ENCODE measurements around the gene TAC3.
"Not testable (repeated sequence)": the region's sequence is repeated elsewhere in the genome, so short reads cannot be mapped to it uniquely, and the experiment has no call there.

Gene TAC3

GRCh38 chr12:56989861-56990610 lies 26.3 kb downstream of the TAC3 start:
- in situ Hi-C loops (cut with MboI; ENCODE audit: low sequenced_read_pairs), result loop anchor here (10.0 kb wide), 1 partner anchor 155 kb away; no protein-coding TSS in a partner anchor

DNA sequence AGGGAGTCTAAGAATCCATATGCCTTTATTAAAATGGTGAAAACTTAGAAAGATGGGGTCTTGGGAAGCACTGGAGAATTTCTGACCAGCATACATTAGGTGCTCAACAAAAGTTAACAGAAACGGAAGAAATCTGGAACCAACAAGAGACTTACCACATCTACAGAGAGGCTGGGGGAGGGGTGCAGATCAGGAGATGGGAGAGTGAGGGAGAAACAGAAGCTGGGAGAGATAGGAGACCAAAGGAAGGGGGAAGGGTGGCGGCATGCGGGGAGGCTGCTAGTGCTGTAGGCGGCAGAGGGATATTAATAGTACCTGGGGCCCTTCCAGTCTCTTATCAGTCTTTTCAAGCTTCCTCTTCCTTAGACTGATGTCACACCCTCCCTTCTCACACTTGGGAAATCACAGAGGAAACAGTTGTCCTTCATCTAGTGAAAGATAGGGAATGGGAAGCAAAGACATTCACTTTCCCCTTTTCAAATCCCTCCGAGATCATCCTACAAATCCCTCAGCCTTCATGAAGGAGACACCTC lies 28.1 kb downstream of the TAC3 start:
- in situ Hi-C loops (cut with MboI; ENCODE audit: low sequenced_read_pairs), result loop anchor here (10.0 kb wide), 1 partner anchor 153 kb away; no protein-coding TSS in a partner anchor

DNA sequence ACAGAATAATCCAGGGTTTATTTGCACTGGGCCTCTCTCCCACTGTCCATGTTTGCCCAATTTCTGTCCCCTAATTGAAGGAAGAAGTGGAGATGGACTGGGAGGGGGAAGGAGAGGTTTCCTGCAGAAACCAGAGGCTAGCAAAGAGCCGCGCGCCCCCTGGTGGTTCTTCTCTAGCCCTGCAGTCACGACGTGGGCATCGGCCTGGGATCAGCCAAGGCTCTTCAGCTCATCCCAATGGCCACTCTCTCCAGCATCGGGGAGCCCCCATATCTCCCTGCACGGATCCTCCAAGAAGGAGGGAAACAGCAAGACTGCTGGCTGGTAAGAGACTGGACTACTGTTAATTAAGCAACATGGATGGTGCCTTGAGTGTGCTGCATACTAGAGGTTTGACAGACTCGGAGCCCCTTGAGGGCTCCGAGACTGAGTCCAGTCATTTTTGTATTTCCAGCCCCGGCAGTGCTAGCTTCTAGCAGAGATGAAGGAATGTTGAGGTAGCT lies 28.7 kb downstream of the TAC3 start:
- in situ Hi-C loops (cut with MboI; ENCODE audit: low sequenced_read_pairs), result loop anchor here (10.0 kb wide), 1 partner anchor 153 kb away; no protein-coding TSS in a partner anchor

DNA sequence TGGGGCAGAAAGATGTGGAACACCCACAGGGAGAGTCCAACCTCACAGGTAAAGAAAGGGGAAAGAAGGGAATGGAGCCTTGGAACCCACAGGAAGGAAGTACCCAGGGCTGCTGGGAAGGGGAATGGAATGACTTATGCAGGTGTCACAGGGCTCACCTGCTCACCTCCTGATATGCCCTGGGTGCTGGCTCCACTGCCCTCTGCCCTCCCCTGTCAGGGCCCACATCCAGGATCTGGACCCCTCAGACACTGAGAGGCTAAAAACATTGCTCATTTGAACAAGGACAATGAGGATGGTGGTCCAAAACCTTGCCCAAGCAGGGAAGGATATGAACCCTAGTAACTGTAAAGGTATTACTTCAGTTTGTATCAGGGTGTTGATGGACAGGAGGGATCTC lies 29.3 kb downstream of the TAC3 start:
- in situ Hi-C loops (cut with MboI; ENCODE audit: low sequenced_read_pairs), result loop anchor here (10.0 kb wide), 1 partner anchor 152 kb away; no protein-coding TSS in a partner anchor

DNA sequence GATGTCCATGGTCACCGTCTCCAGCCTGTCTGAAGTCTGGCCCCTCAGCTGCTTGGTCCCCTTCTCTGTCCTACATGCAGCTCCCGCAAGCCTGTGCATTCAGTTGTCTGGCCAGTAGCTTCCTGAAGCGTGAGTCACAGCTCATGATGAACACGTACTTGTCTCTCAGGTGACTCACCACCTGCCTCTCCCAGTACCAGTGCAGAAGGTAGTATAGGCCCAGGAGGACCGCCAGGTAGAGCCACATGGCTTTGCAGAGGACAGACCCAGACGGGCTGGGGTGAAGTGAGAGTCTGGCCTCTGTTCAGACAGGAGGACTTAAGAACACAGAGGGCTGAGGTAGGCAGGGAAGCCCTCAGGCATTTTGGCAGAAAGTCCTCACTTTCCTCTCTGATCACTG lies 30.6 kb downstream of the TAC3 start:
- in situ Hi-C loops (cut with MboI; ENCODE audit: low sequenced_read_pairs), result loop anchor here (10.0 kb wide), 1 partner anchor 151 kb away; no protein-coding TSS in a partner anchor

- in situ Hi-C loops (cut with MboI; ENCODE audit: low sequenced_read_pairs), result loop anchor here (10.0 kb wide), 1 partner anchor 149 kb away; no protein-coding TSS in a partner anchor
These were observed 32.9 kb downstream of the TAC3 start for GRCh38 chr12:56983386-56983785.

GRCh38 chr12:56982578-56983236 lies 33.6 kb downstream of the TAC3 start:
- in situ Hi-C loops (cut with MboI; ENCODE audit: low sequenced_read_pairs), result loop anchor here (10.0 kb wide), 1 partner anchor 148 kb away; no protein-coding TSS in a partner anchor

GRCh38 chr12:56980941-56981530 lies 35.3 kb downstream of the TAC3 start:
- in situ Hi-C loops (cut with MboI; ENCODE audit: low sequenced_read_pairs), result loop anchor here (10.0 kb wide), 1 partner anchor 146 kb away; no protein-coding TSS in a partner anchor

DNA sequence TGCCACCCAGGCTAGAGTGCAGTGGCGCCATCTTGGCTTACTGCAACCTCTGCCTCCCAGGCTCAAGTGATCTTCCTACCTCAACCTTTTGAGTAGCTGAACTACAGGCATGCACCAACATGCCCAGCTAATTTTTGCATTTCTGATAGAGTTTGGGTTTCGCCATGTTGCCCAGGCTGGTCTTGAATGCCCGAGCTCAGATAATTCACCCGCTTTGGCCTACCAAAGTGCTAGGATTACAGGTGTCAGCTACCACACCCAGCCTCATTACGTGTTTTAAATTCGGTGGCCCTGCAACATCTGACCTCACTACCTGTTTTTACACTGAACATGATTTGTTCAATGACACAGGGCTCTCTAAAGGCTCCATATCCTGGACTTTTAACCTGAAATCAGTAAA lies 36.1 kb downstream of the TAC3 start:
- in situ Hi-C loops (cut with MboI; ENCODE audit: low sequenced_read_pairs), result loop anchor here (10.0 kb wide), 1 partner anchor 145 kb away; no protein-coding TSS in a partner anchor

- in situ Hi-C loops (cut with MboI; ENCODE audit: low sequenced_read_pairs), result loop anchor here (10.0 kb wide), 1 partner anchor 145 kb away; no protein-coding TSS in a partner anchor
These were observed 36.7 kb downstream of the TAC3 start for GRCh38 chr12:56979628-56980027.

GRCh38 chr12:56978397-56979138 lies 37.8 kb downstream of the TAC3 start:
- in situ Hi-C loops (cut with MboI; ENCODE audit: low sequenced_read_pairs), result no loop called here

GRCh38 chr12:56977361-56977760 lies 39.0 kb downstream of the TAC3 start:
- in situ Hi-C loops (cut with MboI; ENCODE audit: low sequenced_read_pairs), result not testable (repeated sequence)

GRCh38 chr12:56974224-56974623 lies 42.1 kb downstream of the TAC3 start:
- in situ Hi-C loops (cut with MboI; ENCODE audit: low sequenced_read_pairs), result not testable (repeated sequence)

DNA sequence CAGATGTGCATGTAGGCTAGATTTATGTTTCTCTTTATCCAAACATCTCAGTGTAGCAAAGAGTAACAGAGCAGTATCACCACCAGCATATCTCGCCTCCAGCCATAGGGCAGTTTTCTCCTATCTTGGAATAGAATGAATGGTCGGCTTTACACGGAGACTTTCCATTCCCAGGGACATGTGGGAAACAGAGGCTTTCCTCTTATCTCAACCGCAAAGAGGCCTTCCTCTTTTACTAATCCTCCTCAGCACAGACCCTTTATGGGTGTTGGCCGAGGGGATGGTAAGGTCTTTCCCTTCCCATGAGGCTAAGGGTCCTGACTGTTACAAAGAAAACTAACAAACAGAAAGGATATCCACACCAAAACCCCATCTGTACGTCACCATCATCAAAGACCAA lies 47.4 kb downstream of the TAC3 start:
- in situ Hi-C loops (cut with MboI; ENCODE audit: low sequenced_read_pairs), result not testable (repeated sequence)

- in situ Hi-C loops (cut with MboI; ENCODE audit: low sequenced_read_pairs), result not testable (repeated sequence)
These were observed 50.2 kb downstream of the TAC3 start for GRCh38 chr12:56965997-56966642.

DNA sequence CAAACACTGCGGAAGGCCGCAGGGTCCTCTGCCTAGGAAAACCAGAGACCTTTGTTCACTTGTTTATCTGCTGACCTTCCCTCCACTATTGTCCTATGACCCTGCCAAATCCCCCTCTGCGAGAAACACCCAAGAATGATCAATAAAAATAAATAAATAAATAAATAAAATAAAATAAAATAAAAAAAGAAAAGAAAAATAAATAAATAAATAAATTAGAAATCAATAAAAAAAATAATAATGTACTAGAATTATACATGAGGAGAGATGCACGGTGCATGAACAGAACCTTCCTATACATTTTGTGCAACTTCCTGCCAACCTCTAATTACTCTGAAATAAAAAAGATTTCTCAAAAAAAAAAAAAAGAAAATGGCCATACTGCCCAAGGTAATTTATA lies 51.2 kb downstream of the TAC3 start:
- in situ Hi-C loops (cut with MboI; ENCODE audit: low sequenced_read_pairs), result not testable (repeated sequence)

GRCh38 chr12:56963557-56963956 lies 52.8 kb downstream of the TAC3 start:
- in situ Hi-C loops (cut with MboI; ENCODE audit: low sequenced_read_pairs), result not testable (repeated sequence)

- in situ Hi-C loops (cut with MboI; ENCODE audit: low sequenced_read_pairs), result not testable (repeated sequence)
These were observed 54.1 kb downstream of the TAC3 start for GRCh38 chr12:56962247-56962646.

Measured in HL-60/S4 treated with phorbol 12-myristate 13-acetate at 8.2 ng/mL for 4 days and 3 days (cell line).